GM18498 (cell line): ENCODE results near the gene CFAP61.
"Not testable (repeated sequence)": the region's sequence is repeated elsewhere in the genome, so short reads cannot be mapped to it uniquely, and the experiment has no call there.

Experiments
- ATAC-seq: cut with Tn5 transposase; IDR thresholded peaks from one replicate; pipeline ENCODE4 v1.9.1; 2021; ENCODE audit warnings: mild to moderate bottlenecking, moderate library complexity; ENCODE audit not compliant: unreplicated experiment

Gene CFAP61

DNA sequence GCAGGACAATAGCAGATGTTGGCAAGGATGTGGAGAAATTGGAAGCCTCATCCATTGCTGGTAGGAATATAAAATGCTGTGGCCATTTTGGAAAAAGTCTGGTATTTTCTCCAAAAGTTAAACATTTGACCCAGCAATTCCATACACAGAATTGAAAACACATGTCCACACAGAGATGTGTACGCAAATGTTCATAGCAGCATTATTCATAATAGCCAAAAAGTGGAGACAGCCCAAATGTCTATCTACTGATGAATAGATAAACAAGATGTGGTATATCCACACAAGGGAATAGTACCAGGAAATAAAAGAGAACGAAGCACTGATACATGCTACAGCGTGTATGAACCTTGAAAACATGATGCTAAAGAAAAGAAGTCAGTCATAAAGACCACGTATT lies 40.5 kb downstream of the CFAP61 start:
- no peak for ATAC-seq

DNA sequence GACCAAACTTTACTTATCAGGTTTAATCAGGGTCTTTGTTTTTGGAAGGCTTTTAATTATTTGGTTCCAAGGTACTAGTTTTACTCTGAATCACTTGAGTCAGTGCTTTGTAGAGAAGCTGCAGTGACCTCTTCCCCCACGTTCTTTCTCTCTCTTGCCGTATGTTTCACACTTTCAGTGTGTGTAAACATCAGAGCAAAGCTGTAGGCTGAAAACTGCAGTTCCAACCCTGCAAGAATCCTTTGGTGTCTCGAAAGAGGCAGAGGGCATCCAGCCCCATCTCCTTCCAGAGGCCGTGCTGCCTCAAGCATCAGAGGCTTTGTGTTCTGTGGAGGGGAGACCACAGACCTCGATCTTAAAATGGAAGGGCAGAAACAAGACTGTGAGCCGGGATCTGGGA lies 42.1 kb downstream of the CFAP61 start:
- ATAC-seq, result no peak

DNA sequence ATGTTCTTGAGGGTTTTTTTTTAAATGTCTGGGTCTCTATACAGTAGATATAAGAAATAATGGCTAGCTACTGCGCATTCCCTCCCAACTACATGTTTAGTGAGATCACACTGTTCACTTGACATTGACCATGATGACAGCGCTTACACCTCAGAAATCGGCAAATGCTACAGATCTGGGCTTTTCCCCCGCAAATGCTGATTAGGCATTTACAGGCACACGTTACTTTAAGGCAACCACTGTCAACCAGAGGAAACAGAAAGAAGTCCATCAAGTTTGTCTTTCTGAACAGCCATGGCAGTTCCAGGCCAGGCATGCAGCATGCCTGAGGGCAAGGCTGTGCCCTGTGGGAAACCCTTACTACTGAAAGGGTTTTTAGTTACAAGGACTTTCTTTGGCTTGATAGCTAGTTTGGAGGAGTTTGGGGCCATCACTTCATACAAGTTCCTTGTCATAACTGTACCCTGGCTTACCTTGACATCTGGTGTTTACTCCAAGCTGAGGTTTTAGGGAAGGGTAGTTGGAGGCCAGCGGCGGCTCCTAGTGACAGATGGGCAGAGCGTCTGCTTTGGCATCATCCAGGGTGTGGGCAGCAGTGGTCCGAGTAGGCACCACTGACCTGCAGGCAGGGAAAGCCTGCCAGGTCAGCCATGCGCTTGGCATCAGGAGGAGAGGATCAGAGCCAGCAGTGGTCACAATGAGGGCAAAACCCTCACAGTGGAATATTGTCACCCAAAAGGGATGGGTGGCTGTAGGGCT lies 43.0 kb downstream of the CFAP61 start:
- ATAC-seq, result no peak

DNA sequence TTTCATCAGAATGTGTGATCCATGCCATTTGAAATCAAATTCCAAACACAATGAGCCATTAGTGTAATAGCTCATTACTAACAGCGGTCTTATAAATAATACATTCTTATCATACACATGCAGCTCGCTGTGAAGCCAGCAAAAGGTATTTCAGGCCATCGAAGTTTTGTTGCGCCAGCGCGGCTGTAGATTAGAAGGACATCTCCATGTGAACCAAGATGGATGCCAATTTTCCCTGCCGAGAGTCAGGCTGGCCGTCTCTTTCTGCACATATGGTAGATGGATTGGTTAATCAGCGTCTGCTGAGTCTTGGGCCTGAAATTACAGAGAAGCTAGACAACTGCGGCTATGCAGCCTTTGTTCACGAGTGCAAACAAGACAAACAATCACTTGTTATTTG lies 44.1 kb downstream of the CFAP61 start:
- ATAC-seq, result no peak

DNA sequence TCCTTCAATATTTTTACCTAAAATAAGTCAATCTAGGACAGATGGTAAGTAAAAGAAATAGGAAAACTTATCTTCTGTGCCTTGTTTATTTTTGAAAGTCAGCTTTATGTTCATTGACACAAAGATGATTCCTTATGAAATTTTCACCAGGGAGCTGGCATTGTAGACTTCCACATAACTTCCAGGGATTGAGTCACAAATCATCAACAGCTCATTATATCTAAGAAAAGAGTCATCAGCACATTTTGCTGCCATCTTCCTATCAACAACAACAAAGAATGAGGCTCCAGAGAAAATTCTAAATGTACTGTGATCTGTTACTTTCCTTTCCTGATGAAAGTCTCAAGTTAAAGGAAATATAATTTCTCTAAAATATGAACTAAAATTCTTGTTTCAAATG lies 48.5 kb downstream of the CFAP61 start:
- no peak for ATAC-seq

DNA sequence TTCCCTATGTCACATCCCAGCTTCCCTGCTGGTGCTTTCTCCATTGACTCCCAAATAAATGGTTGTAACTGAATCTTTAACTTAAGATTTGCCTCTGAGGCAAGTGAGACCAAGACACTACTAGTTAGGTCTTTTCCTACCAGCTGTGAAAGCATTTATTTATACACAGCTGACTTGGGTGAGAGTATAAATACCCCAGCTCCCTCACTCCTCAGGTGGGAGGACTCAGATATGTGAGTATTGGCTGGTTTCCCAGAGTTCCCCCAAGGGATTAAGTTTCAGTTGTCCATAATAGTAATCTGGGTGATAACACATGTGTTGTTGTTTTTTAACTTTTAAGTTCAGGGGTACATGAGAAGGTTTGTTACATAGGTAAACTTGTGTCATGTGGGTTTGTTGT lies 49.8 kb downstream of the CFAP61 start:
- no peak for ATAC-seq

DNA sequence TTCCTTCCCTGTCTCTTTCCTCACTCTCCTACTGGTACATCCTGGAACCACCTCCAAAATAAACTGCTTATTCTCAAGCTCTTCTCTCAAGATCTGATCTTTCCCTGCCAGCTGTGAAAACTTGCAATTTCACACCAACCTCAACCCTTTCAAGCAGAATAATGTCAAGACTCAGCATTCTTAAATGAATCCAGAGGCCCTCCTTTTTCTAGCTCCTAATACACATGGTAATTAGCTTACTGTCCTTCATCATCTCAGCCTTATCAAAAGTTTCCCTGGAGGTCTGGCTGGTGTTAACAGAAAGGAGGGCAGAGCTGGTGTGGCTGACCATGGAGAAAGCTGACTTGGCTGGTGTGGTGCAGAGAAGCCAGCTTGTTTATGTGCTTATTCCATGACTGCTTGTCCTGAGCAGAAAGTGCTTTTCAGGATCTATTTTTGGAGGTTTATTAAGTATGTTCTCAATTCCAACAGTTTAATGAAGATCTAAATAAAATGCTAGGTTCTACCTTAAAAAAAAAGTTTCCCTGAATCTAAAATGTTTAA lies 50.5 kb downstream of the CFAP61 start:
- no peak for ATAC-seq

DNA sequence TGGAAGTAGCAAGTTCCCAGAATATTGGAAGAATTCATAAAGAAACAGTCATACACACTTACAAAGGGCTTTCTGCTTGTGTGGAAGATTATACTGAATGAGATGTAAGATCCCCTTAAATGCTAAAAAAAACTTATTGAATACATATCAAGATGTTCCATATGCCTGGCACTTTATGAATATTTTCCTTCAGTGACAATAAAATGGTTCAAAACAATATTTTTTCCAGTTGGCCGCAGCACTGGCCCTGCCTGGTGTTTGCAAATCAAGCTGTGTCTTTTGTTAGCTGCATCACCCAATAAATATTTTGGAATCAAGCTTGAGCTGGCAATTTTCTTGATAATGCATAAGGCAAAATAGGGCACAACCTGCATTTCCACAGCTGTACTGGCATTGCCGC lies 51.2 kb downstream of the CFAP61 start:
- ATAC-seq, result no peak

DNA sequence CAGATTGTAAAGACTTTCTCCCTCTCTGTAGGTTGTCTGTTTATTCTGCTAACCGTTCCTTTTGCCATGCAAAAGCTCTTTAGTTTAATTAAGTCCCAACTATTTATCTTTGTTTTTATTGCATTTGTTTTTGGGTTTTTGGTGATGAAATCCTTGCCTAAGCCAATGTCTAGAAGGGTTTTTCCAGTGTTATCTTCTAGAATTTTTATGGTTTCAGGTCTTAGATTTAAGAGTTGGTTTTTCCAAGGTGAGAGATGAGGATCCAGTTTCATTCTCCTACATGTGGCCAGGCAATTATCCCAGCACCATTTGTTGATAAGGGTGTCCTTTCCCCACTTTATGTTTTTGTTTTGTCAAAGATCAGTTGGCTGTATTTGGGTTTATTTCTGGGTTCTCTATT lies 70.9 kb downstream of the CFAP61 start:
- ATAC-seq, result not testable (repeated sequence)

DNA sequence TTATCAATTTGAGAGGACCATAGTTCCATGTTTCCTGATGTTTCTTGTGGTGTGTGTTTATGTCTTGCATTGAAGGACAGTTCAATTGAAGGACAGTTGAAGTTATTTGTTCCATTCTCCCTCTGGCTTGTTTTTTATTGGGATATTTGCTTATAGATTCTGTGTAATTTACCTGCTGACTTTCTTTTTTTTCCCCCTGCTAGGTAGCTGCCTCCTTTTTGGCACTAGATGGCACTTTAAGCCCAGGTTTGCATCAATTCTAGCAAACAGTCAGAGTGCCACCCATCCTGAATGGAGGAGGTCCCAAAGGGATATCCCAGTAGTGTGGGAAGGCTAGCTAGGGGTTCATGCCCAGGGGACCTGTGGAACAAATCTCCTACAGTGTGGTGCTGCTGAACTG lies 78.1 kb downstream of the CFAP61 start:
- no peak for ATAC-seq

DNA sequence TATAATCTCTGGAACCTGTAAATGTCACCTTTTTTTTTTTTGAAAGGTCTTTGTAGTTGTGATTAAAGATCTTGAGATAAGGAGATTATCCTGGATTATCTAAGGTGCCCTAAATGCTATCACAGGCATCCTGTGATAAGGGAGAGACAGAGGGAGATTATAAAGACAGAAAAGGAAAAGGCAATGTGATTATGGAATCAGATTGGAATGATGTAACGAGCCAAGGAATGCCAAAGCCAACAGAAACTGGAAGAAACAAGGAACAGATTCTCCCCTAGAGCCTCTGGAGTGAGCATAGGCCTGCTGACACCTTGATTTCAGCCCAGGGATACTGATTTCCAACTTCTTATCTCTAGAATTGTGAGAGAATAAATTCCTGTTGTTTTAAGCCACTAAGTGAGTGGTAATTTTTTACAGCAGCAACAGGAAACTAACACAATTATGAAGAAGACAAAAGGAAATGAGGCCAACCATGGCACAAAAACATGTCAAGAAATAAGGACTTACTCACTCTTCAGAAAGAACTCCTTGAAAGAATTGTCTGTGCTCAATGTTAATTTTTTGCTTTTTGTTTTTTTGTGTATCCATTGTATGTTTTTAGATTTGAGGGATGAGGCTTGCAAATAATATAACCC lies 82.7 kb downstream of the CFAP61 start:
- no peak for ATAC-seq

DNA sequence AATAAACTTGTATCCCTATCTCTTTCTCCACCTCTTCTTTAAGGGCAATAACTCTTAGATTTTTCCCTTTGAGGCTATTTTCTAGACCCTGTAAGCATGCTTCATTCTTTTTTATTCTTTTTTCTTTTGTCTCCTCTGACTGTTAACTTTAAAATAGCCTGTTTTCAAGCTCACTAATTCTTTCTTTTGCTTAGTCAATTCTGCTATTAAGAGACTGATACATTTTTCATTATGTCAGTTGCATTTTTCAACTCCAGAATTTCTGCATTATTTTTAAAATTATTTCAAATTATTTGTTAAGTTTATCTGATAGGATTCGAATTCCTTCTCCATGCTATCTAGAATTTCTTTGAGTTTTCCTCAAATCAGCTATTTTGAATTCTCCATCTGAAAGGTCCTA lies 84.0 kb downstream of the CFAP61 start:
- ATAC-seq, result no peak

DNA sequence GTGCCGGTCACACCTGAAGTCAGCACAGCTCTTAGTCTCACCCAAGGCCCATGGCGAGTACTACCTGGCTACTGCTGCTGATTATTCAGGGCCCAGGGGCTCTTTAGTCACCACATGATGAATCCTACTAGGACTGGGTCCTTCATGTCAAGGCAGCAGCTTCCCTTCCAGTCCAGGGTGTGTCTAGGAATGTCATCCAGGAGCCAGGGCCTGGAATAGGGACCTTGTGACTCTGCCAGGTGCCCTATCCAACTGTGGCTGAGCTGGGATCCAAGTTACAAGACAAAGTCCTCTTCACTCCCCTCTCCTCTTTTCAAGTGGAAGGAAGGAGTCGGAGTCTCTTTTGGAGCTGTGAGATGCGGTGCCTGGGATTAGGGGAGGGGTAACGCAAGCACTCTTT lies 85.5 kb downstream of the CFAP61 start:
- ATAC-seq, result no peak

DNA sequence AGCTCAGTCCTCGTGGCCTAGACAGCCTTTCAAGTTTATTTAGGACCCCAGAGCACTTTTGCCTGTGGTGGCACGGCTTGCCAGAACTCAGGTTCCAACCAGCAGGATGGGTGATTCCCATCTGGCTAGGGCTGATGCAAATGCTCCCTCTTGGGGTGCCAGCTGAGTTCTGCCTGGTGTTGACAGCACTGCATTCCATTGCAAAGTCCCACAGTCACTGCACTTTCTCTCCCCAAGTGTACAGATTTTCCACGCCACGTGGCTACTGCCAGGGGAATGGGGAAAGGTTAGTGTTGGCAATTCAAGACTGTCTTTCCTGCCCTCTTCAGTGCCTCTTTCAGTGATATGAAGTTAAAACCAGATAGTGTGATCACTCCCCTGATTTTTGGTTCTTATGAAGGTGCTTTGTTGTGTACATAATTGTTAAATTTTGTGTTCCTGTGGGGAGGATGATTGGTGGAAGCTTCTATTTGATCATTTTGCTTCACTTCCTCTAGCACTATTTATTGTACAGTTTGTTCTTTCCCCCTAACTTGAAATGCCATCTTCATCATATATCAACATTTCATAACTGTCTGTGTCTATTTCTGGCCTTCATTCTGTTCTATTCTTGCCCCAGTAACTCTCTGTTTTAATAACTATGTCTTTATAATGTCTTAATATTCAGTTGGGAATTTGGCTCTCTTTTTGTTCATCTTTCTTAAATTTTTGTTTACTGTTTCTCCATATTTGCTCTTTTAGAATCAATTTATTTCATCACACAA lies 86.2 kb downstream of the CFAP61 start:
- ATAC-seq, result no peak

DNA sequence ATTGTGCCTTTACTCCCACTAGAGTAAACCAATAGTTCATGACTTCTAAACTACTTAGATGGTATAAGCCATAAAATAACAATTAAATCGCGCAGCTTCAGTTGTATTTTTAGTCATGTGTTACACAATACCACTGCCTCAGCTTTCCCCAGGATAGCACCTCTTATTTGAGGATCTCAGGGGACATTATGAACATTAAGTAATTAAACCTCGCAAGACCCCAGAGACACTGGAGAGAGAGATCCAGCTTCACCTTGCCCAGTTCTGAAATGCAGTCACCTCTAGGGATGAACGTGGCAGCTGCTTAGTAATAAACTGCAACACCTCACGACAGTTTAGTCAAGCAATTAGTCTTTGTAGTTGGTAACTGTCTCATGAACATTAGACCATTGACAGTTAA lies 87.1 kb downstream of the CFAP61 start:
- ATAC-seq, result no peak

DNA sequence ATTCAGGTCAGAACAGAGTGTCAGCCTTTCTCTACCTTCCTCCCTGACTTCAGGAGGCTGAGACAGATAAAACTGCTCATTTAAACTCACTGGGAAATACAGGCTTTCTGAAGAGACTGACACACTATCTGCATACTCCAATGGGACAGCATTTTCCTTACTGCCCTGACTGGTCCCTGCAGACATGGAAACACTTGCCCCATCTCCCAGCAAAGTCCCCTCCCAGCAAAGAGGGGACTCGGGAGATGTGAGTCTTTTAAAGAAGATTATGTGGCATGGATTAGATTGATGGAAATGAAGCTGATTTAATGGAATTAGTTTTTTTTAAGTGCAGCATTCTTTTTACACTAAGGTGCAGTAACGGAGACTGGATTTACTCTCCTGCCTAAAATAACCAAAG lies 90.8 kb downstream of the CFAP61 start:
- no peak for ATAC-seq

DNA sequence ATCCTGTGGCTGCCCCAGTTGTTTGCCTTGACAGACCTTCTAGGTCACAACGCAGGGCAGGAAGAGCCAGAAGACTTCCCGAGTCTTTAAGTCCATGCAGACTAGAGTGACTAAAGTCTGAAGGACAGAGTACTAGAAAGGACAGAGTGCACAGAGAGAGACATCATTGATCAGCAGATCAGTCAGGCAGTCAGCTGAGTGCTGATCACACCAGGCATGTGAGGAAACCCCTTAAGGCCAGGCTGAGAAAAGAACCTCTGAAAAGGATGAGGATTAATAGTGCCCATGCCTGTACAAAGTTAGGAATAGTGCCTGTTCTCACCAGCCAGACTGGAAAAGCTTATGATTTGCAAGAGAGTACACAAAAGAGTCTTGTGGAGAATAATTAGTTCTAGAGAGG lies 91.3 kb downstream of the CFAP61 start:
- ATAC-seq, result no peak

DNA sequence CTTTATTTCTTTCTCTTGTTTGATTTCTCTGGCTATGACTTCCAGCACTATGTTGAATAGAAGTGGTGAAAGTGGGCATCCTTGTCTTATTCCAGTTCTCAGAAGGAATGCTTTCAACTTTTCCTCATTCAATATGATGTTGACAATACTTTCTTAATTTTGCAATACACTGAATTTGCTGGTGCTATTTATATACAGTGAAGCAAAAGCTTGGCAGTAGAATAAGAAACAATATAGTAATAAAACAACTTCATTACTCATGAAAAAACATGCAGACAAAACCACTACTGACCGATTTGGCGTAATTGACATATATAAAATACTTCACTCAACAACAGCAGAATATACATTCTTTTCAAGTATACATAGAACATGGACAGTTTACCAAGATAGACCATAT lies 96.4 kb downstream of the CFAP61 start:
- no peak for ATAC-seq

DNA sequence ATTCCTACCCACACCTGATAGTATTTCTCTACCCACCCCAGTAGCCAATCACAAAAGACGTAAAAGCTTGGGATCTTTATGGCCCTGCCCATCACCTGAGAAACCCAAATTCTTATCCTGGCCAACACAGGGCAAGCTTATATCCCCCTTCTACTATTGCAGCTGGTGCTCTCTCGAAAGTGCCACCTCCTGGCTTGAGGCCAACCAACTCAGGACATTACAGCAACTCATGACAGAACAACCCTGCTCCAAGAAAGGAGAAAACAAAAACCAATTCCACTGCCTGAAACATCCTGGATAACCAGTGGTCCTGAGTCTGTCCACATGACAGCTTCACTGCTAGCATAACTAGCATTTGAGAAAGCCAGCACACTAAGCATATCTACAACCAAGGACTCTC lies 97.9 kb downstream of the CFAP61 start:
- no peak for ATAC-seq

DNA sequence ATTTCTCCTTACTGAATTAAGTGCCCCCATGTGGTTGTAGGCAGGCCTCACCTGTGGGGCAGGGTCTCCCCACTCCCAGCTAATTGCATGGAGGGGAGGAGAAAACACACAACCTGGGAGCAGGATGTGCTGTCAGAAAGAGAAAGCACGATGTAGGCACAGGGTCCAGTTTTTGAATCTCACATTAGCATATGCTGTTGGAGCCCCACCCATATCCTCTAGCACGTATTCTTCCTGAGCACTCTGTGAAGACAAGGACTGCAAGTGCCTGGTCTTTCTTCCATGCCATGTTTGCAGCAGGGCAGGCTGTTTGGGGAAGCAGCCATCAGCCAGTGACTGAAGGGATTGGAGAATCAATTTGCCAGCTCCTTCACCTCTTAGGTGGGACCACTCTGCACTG lies 108.2 kb downstream of the CFAP61 start:
- no peak for ATAC-seq

DNA sequence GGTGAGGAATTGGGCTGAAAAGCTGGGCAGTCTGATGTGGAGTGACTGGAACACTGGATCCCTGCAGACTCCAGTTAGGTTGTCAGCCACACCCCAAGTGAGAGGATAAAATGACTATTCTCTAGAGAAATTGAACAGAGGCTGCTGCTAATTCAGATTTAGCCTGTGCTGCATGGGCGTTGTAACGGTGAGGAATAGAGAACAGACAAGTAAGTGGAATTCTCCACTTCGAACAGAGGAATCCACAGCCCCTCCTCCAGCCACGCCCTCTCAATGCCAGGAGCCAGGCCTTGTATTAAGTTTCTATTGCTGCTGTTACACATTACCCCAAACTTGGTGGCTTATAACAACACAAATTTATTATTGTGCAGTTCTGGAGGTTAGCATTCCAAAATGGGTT lies 109.3 kb downstream of the CFAP61 start:
- ATAC-seq, result no peak

DNA sequence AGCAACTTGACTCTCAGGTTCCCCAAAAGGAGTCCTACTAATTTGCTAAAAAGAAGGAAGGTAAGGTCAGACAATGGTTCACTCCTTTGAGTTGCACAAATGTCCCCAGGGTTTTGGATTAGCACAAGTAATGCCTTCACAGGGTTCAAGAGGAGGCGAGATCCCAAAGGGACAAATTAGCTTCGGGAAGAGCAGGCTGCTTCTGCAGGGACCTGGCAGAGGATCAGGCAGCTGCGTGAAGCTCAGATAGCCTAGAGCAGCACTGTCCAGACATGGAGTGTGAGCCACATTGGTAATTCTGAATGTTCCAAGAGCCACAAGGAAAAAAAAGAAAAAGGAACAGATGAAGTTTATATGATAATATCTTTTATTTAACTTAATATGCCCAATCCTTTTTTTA lies 115.4 kb downstream of the CFAP61 start:
- no peak for ATAC-seq
